Fibroblast of upper back skin (primary cell): ENCODE data around the gene ABHD12B.
"Not testable (repeated sequence)": the region's sequence is repeated elsewhere in the genome, so short reads cannot be mapped to it uniquely, and the experiment has no call there.

Source experiments
- DNase-seq: peaks from one replicate; pipeline ENCODE4 v3.0.0-alpha.2; 2013

ABHD12B gene

DNA sequence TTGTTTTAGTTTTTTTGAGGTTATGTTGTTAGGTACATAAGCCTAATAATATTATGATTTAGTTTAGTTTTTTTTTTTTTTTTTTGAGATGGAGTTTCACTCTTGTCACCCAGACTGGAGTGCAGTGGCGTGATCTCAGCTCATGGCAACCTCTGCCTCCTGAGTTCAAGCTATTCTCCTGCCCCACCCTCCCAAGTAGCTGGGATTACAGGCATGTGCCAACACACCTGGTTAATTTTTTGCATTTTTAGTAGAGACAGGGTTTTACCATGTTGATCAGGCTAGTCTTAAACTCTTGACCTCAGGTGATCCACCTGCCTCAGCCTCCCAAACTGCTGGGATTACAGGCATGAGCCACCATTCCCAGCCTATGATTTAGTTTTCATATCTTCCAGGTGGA is 25.2 kb downstream of the ABHD12B start:
- DNase-seq, result not testable (repeated sequence)

DNA sequence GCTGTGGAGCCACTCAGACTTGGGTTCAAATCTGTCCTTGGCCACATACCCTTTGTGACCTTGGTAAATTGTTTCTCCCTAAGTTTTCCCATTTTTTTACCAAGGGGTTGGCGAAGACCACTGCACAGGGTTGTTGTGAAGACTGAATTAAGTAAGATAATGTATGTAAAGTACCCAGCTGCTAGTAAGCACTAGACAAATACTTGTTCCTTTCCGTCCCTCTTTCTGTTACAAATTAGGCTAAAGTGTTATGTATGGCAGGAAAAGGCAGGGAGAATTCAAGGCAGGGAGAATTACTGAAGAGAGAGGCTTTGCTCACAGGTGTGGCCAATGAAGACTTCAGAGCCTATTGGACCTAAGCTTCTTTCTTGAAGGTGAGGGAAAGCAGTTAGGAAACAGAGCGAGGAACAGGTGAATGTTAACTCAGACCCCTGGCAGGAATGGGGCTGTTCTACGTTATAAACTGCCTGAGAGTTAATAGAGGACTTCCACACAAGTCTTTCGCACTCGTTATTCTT is 25.9 kb downstream of the ABHD12B start:
- DNase-seq, result no peak

DNA sequence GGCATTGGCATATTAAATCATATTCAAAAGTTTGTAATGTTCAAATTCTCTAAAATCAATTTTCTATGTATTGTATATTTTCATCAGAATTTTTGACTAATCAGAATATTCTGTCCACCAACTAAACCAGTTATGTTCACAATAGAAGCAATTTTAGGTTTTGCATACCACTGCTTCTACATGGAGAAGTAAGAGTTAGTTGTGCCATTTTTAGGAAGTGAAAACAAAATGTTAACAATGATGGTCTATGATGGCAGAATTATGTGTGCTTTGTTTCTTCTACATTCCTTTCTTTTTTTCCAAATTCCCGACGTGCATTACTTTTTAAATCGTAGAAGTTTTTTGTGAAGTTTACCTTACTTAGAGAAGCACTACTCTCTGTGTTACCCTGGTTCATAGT is 29.5 kb downstream of the ABHD12B start:
- DNase-seq, result no peak

DNA sequence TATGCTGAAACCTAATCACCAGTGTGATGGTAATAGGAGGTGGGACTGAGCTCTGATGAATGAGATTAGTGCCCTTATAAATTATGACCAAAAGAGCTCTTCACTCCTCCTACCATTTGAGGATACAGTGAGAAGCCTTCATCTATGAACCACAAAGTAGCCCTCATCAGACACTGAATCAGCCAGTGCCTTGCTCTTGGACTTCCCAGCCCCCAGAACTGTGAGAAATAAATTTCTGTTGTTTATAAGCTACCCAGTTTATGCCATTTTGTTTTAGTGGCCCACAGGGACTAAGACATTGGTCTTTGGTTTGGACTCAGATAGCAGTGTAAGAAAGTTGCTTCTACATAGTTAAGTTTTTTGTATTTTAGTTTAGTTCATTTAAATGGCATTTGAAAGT is 32.9 kb downstream of the ABHD12B start:
- DNase-seq, result no peak

DNA sequence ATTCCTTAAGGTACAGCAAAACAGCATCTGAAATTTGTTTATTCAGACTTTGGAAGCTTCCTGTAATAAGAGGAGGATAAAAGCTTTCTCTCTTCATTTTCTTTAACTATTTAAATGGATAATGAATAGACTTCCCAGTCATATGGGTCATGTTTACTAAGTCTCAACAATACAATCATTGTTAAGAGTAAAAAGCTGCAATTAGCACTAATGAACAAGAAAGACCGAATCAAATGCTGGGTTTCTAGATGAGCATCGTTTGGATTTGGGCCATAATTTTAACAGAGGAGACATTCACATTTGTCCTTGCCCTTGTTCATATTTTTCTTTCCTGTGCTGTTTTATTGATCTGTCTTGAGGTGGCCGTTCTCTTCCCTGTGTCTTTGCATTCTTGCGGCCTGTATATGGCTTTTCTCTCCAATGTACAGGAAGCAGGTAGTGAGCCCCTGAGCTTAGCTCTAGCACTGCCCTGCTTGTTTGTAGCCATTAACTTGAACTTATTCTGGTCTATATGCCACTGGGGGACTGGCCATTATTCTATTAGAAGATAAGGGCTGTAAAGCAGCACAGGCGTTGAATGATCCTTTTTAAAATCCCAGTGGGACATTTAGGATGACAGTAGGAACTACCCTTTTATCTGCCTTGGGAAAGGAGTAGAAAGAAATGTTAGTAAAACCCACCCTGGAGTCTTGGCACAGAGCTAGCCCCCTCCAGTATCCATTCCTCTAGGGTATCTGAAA is 34.6 kb downstream of the ABHD12B start:
- no peak for DNase-seq

DNA sequence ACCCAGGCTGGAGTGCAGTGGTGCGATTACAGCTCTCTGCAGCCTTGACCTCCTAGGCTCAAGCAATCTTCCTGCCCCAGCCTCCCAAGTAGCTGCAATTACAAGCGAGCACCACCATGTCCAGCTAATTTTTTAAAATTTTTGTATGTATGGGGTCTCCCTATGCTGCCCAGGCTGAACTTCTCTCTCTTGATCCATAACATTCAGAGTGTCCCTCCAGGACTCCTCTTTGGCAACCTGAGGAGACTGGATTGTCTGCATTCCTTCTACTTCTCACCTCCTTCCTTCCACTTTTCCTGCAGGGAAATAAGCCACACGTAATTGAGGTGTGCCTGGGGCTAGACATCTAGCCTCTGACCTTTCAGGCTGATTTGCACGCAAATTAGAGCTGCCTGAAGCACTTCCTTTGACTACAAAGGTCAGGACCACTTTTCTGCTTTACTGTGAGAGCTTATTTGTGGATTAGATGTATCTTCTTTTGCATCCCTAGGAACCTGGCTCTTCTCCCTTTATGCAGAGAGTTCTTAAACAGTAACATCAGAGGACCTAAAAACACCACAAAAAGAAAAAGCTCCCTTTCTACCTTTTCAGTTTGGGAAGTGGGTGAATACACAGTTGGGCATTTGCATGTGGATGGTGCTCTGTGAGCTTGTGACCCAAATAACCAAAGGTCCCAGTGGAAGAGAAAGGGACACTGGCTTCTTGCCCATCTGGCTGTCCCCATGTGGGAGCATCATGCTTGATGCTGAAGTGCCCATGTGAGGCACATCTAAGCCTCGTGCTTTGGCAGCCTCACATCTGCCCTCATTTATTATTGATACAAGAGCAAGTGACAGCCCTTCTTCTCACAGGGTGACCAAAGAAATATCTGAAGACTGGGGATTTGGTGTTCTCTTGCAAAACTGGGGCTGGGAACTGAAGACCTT is 38.9 kb downstream of the ABHD12B start:
- no peak for DNase-seq

DNA sequence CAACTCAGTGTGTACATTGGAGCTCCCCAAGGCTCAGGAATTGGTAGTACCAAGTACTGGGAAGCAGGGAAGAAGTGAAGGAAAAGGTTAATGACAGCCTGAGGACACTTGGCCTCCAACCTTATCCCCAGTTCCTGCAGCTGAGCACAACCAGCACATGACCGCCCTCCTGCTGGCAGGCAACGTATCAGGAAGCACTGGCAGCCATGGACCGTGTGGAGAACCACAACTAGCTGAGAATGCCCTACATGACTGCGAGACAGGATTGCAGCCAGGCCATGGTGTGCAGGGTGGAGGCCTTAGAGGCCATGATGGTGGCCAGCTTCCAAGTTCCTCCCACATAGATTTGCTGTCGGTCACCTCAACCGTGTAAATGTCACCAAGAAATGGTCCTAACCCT is 45.6 kb downstream of the ABHD12B start:
- no peak for DNase-seq

DNA sequence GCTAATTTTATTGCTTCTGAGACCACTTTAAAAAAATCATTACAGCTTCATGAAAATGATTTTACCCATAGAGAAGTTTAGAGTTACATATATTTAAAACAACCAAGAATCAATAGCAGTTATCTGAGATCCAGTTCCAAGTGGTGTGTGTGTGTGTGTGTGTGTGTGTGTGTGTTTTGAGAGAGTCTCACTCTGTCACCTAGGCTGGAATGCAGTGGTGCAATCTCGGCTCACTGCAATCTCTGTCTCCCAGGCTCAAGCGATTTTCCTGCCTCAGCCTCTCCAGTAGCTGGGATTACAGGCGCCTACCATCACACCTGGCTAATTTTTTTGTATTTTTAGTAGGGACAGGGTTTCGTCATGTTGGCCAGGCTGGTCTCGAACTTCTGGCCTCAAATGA is 47.7 kb downstream of the ABHD12B start:
- peak; percentile 21 for DNase-seq

DNA sequence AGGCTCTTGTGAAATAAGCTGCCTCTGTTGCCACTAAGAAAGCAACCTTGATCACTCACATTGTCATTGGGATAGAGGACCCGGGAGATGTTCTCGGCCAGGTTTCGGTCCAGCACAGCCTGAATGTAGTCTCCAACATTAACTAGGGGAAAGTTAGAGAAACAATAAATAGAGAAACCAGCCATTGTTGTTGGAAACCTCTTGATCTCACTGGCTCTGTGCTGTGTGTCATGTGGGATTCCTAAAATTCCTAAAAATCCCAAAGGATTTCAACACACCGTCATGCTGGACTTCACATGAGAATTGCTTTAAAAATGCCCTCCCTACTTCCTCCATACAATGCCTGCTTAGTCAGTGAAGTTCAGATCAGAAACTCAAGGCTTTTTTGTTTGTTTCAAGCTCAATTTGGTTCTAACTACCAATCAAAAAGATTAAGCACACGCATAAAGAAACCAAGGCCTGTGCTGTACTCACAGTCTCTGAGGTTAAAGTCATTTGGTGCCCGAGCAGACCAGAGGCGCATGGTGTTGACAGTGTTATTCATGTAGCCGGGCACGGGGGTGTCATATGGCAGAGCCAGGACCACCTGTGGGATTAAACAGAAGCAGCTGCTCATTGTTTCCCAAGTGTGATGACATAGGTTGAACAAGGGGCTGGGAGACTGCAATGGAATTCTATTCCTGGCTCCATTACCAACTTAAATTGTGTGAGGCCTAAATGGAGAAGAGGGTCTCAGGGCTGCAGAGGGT is 48.8 kb downstream of the ABHD12B start:
- DNase-seq, result peak; percentile 94

DNA sequence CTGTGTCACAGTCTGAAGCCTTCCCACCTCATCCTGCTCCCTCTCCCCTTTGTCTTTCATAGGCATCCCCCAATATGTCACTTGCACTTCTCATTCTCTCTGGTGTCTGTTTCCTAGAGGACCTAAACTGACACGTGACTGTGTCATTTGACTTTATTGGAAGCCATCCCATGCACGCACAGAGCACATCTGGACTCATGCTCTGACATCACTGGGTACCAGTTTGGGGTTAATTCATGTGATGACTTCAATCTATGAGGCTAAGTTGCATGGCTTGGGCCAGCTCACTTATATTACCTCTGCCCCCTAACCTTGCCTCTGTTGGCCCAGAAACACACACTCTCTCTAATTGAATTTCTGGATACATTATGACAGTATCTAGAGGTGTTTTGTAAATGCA is 51.0 kb downstream of the ABHD12B start:
- no peak for DNase-seq

DNA sequence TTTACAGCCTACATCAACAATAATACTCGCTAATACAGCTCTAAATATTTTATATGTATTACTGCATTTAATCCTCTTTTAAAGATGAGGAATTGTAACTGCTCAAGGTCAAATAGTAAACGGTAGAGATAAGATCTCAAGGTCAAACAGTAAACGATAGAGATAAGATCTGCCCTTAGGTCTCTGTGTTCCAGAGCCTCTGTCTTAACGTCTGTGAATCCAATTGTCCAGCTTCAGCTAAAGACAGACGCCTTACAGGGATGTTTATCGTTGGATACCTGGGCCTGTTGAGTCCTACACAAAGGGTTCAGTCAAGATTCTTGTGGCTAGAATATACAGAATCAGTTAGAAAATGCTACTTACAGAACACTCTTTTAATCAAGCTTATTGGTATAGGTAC is 52.4 kb downstream of the ABHD12B start:
- DNase-seq, result no peak

DNA sequence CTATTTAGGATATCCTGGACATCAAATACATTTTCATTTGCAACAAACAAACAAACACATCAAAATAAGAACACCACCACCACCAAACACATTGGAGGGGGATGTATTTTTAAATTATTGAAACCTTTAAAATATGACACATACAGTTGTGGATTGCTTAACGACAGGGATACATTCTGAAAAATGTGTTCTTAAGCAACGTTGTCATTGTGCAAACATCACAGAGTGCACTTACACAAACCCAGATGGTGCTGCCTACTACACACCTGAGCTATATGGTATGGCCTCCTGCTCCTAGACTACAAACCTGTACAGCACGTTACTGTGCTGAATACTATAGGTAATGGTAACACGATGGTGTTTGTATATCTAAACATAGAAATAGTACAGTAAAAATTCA is 53.0 kb downstream of the ABHD12B start:
- no peak for DNase-seq

DNA sequence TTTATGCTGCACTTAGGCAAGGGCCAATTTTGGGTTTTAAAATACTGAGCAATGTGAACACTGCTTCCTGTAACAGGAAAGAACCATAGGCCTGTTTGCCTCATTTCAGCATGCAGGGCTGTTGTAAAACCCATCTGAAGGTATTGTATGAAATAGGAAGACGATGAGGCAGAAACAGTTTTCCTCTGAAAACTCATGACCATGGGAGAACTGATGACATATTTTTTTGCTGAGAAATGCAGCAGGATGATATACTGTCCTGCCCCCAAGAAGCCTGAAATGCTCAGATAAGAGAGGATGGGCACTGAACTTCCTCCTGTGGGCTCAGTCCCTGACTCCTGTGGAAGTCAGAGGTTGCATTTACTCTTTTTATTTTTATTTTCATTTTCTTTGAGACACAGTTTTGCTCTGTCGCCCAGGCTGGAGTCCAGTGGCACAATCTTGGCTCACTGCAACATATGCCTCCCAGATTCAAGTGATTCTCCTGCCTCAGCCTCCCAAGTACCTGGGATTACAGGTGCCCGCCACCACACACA is 55.1 kb downstream of the ABHD12B start:
- DNase-seq, result no peak

DNA sequence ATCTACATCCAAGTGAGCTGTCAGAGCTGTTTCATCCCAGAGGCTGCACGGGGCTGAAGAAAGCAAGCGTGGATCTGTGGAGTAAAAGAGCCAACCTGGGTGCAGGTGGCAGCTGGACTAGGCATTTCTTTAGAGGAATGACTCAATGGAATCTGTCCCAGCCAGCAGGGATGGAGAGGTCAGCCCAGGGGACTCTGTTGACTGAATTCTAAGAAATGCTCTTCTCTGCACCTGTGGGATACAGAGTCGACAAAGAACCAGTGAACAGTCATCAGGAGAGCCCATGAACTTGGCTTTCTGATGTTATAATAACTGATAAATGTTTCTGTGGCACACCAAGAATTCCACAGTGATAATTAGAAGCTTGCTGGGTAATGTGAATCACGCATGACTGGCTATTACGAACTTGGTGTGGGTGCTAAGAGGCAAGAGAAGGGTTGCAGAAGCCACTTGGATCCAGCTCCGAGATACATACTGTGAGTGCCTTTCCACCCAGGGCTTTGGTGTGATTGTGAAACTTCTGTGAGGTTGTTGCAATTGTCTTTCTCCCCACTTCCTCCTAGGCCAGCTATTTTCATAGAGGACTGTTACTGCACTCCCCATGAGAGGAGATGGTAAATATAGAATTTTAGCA is 56.3 kb downstream of the ABHD12B start:
- DNase-seq, result peak; percentile 50

DNA sequence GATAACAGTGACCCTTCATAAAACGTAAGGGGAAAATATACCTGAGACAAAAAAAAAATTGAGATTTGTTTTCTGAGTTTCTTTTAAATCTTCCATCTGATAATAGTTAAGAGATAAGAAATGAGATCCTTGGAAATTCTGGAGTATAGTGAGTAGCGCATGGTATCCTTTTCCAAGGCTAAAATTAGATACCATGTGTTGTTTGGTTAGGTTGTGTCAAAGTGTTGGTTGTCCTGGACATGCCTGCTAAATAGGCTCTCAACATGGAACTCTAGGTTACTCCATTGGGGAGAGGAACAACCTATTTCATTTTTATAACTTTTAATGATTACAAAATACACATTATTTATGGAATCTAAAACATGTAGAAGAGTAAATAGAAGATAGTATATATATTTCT is 57.7 kb downstream of the ABHD12B start:
- DNase-seq, result no peak

DNA sequence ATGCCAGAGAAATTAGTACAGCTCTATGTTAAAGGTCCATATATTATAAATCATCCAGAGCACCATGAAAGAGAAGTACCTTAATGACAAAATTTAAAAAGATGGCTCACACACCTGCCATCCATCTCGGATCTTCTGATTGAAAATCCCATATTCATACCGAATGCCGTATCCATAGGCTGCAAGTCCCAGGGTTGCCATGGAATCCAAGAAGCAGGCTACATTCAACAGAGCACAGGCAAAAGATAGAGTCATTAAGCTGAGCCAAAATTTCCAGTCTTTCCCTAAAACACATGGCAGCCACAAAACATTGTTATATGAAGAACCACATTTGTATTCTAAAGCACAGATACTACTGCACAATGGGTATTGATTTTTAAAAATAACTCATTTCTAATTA is 59.7 kb downstream of the ABHD12B start:
- no peak for DNase-seq

DNA sequence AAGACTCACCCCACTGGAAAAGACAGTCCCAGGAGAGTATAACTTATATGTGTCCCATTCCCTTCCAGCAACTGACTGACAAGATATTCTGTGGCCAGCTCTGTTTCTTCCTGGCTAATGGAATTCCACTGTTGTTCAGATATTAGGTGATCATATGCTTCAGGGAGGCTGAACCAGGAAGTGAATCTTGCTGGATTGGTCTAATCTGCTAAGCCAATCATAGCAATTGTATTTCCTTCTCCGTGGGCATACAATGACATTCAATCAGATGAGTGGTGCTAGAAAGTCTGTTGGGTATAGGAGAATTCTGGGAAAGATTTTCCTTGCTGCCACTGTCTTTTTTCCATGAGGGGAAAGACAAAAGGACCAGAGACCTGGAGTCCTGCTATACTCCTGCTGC is 60.3 kb downstream of the ABHD12B start:
- DNase-seq, result no peak

DNA sequence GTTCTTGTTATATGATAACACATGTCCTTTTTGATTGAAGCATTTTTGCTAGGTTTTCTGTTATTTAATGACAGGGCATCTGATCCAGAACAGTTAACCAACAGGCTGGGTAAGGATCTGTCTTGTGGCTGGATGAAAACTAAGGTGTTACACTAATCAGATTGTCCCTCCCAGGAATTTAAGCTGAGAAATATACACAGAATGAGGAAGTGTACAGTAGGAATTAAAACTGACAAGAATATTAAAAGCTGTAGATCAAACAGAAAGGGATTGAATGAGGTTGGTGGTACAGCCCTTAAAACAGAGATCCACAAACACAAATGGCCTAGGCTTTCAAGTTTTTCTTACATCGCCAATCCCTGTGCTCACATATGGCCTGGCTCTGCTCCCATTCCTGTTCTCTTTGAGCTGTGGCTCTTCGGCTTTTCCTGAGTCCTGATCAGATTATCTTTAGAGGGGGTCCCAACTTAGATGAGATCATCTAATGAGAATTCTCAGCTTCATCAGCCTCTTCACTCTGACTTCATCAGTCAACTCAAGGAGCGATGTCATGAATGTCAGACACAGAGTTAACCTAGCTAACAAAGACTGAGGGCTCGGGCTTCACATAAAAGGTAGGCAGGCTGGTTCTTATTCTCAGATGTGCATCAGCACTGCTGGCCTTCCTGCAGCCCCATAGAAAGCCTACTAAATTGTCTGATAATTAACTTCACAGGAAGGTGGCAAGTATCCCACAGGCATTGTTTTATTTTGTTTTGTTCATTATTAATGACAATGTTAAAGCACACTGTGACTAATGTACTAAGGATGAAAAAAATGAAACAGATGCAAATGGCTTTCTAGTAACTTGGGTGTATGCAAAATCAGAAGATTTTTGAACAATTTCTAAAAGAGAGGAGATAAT is 61.0 kb downstream of the ABHD12B start:
- DNase-seq, result peak; percentile 51

DNA sequence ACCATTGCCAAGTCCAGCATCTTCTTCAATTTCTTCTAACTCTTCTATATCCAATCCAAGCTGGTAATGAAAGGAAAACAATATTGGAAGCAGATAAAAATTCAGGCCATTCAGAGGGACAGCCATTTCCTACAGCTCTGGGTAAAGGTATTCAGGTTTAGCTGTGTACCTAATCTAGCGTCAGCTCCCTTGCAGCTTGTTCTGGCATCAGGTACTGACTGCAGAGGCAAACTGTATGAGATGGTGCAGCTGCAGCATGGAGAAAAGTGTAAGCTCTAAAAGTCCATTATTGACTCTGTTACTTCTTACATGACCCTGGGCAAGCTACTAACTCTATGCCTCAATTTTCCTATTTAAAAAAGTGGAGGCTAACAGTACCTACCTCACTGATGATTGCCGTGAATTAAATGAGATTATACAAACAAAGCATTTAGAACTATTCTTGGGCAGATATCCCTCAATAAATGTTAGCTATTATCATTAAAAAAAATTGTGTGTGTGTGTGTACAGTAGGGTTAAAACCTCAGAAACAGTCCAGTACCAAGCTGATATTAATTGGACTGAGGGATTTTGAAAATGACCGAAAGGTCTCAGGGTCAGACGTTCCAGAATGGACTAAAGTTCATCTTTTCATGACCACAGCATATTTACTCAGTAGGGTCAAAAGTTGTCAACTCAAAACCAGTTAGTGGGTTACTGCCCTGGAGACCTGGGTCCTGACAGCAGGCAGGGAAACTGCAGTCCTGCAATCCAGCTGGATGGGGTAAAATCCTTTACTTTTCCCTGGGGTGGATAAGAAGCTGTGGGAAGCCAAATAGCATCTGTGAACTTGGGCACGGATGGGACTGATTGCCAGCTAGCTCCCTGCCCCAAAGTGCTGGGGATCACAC is 63.5 kb downstream of the ABHD12B start:
- DNase-seq, result no peak

DNA sequence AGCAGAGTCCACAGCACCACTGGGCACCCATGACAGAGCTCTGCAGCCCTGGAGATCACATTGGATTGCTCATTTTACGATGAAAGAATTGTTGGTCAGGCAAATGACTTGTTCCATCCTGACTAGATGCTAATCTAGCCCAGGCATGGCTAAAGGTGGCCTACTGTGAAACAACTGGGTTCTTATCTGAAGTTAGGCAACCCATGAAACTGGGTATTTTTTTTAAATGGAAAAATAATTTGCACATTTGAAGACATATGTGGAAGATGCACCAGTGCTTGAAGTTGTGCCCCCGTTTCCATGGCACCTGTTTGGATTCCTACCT is 64.1 kb downstream of the ABHD12B start:
- DNase-seq, result no peak

DNA sequence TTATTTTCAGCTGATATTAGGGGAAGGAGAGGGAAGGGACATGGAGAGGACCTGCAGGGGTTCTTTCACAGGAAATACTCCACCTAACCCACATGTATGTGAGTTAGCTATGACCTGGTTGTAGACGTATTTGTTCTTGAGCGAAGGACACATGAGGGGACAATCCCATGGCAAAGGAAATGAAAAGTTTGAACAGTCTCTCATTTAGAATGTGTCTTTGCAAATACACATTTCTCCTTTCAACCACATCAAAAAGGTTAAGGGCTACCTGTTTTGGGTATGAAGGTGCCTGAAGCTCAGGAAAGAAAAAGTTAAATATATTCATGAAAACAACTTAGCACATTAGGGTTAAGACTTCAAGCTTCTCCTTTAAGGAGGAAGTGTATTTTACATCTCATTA is 65.0 kb downstream of the ABHD12B start:
- no peak for DNase-seq
